HG03025 (cell line): ENCODE results near the gene GABRR1.
"Not testable (repeated sequence)": the region's sequence is repeated elsewhere in the genome, so short reads cannot be mapped to it uniquely, and the experiment has no call there.

Experiments
- ATAC-seq: cut with Tn5 transposase; IDR thresholded peaks from one replicate; pipeline ENCODE4 v1.9.1; 2021; ENCODE audit warnings: mild to moderate bottlenecking, moderate library complexity; ENCODE audit not compliant: unreplicated experiment, low FRiP score

The GABRR1 gene

GRCh38 chr6:89161326-89162046 is 55.7 kb downstream of the GABRR1 start:
- no peak for ATAC-seq

- ATAC-seq: no peak
Measured at GRCh38 chr6:89160331-89161092, 56.6 kb downstream of the GABRR1 start.

GRCh38 chr6:89154131-89154530 is 63.0 kb downstream of the GABRR1 start:
- no peak for ATAC-seq

- ATAC-seq: no peak
Measured at GRCh38 chr6:89148016-89148750, 69.0 kb downstream of the GABRR1 start.

GRCh38 chr6:89146718-89147700 is 70.1 kb downstream of the GABRR1 start:
- no peak for ATAC-seq

GRCh38 chr6:89145956-89146717 is 71.0 kb downstream of the GABRR1 start, which contains the start of gene PM20D2:
TSS of gene PM20D2 (plus strand) at chr6:89146055. CDS start at chr6:89146145, 90 bp downstream.
- peak; percentile 68 for ATAC-seq

- peak; percentile 63 for ATAC-seq
Measured at GRCh38 chr6:89145091-89145955, 71.8 kb downstream of the GABRR1 start.

- no peak for ATAC-seq
Measured at GRCh38 chr6:89144354-89144906, 72.7 kb downstream of the GABRR1 start.

- no peak for ATAC-seq
Measured at GRCh38 chr6:89140347-89141156, 76.6 kb downstream of the GABRR1 start.

GRCh38 chr6:89139509-89140346 is 77.4 kb downstream of the GABRR1 start:
- ATAC-seq: no peak

- ATAC-seq: no peak
Measured at GRCh38 chr6:89138173-89138572, 79.0 kb downstream of the GABRR1 start.

GRCh38 chr6:89134723-89135122 is 82.4 kb downstream of the GABRR1 start:
- no peak for ATAC-seq

GRCh38 chr6:89133981-89134380 is 83.2 kb downstream of the GABRR1 start:
- ATAC-seq: no peak

GRCh38 chr6:89132057-89132456 is 85.1 kb downstream of the GABRR1 start:
- no peak for ATAC-seq

GRCh38 chr6:89131599-89131998 is 85.6 kb downstream of the GABRR1 start:
- ATAC-seq: no peak

- ATAC-seq: not testable (repeated sequence)
Measured at GRCh38 chr6:89128256-89128671, 88.9 kb downstream of the GABRR1 start.
